EH (cell line): ENCODE results near the gene STIM1.
"Not testable (repeated sequence)": the region's sequence is repeated elsewhere in the genome, so short reads cannot be mapped to it uniquely, and the experiment has no call there.

Experiments used
- DNase-seq: peaks from one replicate; pipeline ENCODE4 v3.0.0-alpha.2; 2015; ENCODE audit warnings: low read depth

STIM1 gene

GRCh38 chr11:4115128-4115527 is 259.7 kb downstream of the STIM1 start:
- no peak for DNase-seq

GRCh38 chr11:4118107-4118506 is 262.6 kb downstream of the STIM1 start:
- peak; percentile 68 for DNase-seq

GRCh38 chr11:4123218-4123617 is 267.8 kb downstream of the STIM1 start:
- no peak for DNase-seq

GRCh38 chr11:4125141-4125540 is 269.7 kb downstream of the STIM1 start:
- peak; percentile 57 for DNase-seq

- DNase-seq, result peak; percentile 6
Observed at GRCh38 chr11:4127357-4127756, 271.9 kb downstream of the STIM1 start.

GRCh38 chr11:4130219-4130618 is 274.8 kb downstream of the STIM1 start:
- not testable (repeated sequence) for DNase-seq

- DNase-seq, result peak; percentile 81
Observed at GRCh38 chr11:4134806-4135205, 279.3 kb downstream of the STIM1 start.

GRCh38 chr11:4138497-4138896 is 283.0 kb downstream of the STIM1 start:
- no peak for DNase-seq

GRCh38 chr11:4140067-4140636 is 284.7 kb downstream of the STIM1 start:
- DNase-seq, result no peak
